Panc1 (cell line): ENCODE results near the gene ATP6V1B1. TPM values are rescaled to one million over a fixed set of nuclear protein-coding genes. Genes with fewer than 3 reads are reported as not detected.

ENCODE experiments used
- ATAC-seq: fragments of 200-7000 bp; cut with Tn5 transposase; 2 replicates; pipeline ENCODE4 v1.9.1; 2020; ENCODE audit warnings: mild to moderate bottlenecking, moderate library complexity
- BruUV-seq: library from RNA; stranded (reverse); fragments of 400-500 nt; replicated peaks from 2 replicates; lab custom pipeline; 2021; lab: Mats Ljungman, UMichigan
- CTCF ChIA-PET: fragments of 300-600 bp; sonication (Branson Sonifier 250); formaldehyde crosslinking; loops from one replicate; lab custom pipeline; 2022; ENCODE audit warnings: antibody characterized with exemption; lab: Charles Lee
- POLR2A ChIA-PET: fragments of 300-600 bp; sonication (Branson Sonifier 250); formaldehyde crosslinking; loops from one replicate; lab custom pipeline; 2022; ENCODE audit warnings: antibody characterized with exemption; lab: Charles Lee
- DNase-seq: peaks from one replicate; pipeline ENCODE4 v3.0.0-alpha.2; 2010; ENCODE audit warnings: low read depth, low spot score
- H3K27ac ChIP-seq: 2 replicates; pipeline ENCODE4 v1.5.1; 2011; ENCODE audit warnings: mild to moderate bottlenecking, low read length, inconsistent platforms
- H3K27me3 ChIP-seq: fragments of 200-500 bp; sonication (Bioruptor generic); 2 replicates; pipeline ENCODE4 v1.6.0; 2014; ENCODE audit warnings: low read length, inconsistent platforms; ENCODE audit not compliant: control insufficient read depth, insufficient read depth
- H3K36me3 ChIP-seq: fragments of 200-500 bp; sonication (Bioruptor generic); 2 replicates; pipeline ENCODE4 v1.5.1; 2014; ENCODE audit warnings: inconsistent platforms, mild to moderate bottlenecking, low read length, moderate library complexity; ENCODE audit not compliant: control insufficient read depth, insufficient read depth
- H3K4me1 ChIP-seq: 2 replicates; pipeline ENCODE4 v1.5.1; 2011; ENCODE audit warnings: inconsistent platforms, mild to moderate bottlenecking, low read length, moderate library complexity; ENCODE audit not compliant: control insufficient read depth, insufficient read depth
- H3K4me3 ChIP-seq, 2 experiments: 2 replicates each; pipeline ENCODE4 v1.5.1; 2011 to 2012; ENCODE audit warnings: low read depth in 2 of 2, low read length in 2 of 2, mild to moderate bottlenecking in 2 of 2, inconsistent platforms in 1 of 2, moderate library complexity in 1 of 2
- H3K9me3 ChIP-seq: fragments of 200-500 bp; sonication (Bioruptor generic); 2 replicates; pipeline ENCODE4 v1.5.1; 2014; ENCODE audit warnings: low read depth, mild to moderate bottlenecking, inconsistent platforms, low read length, moderate library complexity; ENCODE audit not compliant: control insufficient read depth, insufficient read depth
- CTCF ChIP-seq: fragments of 450-650 bp; IDR thresholded peaks from 2 replicates; pipeline ENCODE4 v1.5.1; 2017; ENCODE audit warnings: mild to moderate bottlenecking
- POLR2AphosphoS5 ChIP-seq: IDR thresholded peaks from 2 replicates; pipeline ENCODE4 v1.6.1; 2012; ENCODE audit warnings: mild to moderate bottlenecking, low read depth, low read length, moderate library complexity
- REST ChIP-seq, 2 experiments: IDR thresholded peaks; 2 replicates each; pipeline ENCODE4 v1.6.1; 2011 to 2012; ENCODE audit warnings: low read depth in 2 of 2, control low read depth in 1 of 2, low read length in 1 of 2, mild to moderate bottlenecking in 1 of 2, moderate library complexity in 1 of 2; ENCODE audit not compliant: insufficient read depth in 1 of 2
- SIN3A ChIP-seq: IDR thresholded peaks from 2 replicates; pipeline ENCODE4 v1.6.1; 2012; ENCODE audit warnings: low read depth, mild to moderate bottlenecking, low read length, moderate library complexity, borderline replicate concordance; ENCODE audit not compliant: insufficient read depth
- TCF7L2 ChIP-seq: IDR thresholded peaks from 2 replicates; pipeline ENCODE4 v1.6.1; 2011; ENCODE audit warnings: mild to moderate bottlenecking, low read depth, low read length, inconsistent platforms
- in situ Hi-C: cut with HindIII; loops from 2 replicates; pipeline ENCODE4 v1.10.0; 2016; ENCODE audit warnings: low sequenced_read_pairs, low pct_unique_long_range_greater_than_20kb
- intact Hi-C: fragments of 100-400 bp; cut with micrococcal nuclease; formaldehyde crosslinking; loops from one replicate; pipeline ENCODE4 v1.10.0; 2022; ENCODE audit not compliant: unreplicated experiment
- total RNA-seq: library from RNA; stranded (reverse); gene quantifications from one replicate; pipeline ENCODE4 v1.2.1, GENCODE V29; 2021; ENCODE audit not compliant: unreplicated experiment

Gene ATP6V1B1
- total RNA-seq, 1 experiment from 2014 or later, result 0.18 TPM

GRCh38 chr2:70920367-70920715 lies 15.4 kb upstream of the ATP6V1B1 start:
- Histone ChIP-seq H3K9me3 (no peaks in the 10 kb centered on the region), H3K36me3 (no peaks in the 10 kb centered on the region), H3K27ac (no peak overlapping the region), H3K27me3 (no peaks in the 10 kb centered on the region), H3K4me3 (no peak overlapping the region), H3K4me1 (no peaks in the 10 kb centered on the region)
- ATAC-seq (0 out of 2 replicates have a peak, but pooled peaks have one; percentile 8), DNase-seq (no peak)
- TF ChIP-seq SIN3A (no peak), POLR2AphosphoS5 (no peak), CTCF (no peak), TCF7L2 (no peak), REST (IDR thresholded peaks at IDR 0.05; ENCODE audit: insufficient read depth in 1 of 2, low read depth in 2 of 2, low read length in 1 of 2) (no peak)
- ChIA-PET POLR2A (no interaction called here), CTCF (interaction anchor here (0.8 to 1.0 kb wide), 5 partner anchors 15 to 150 kb away, joined by 3 to 5 read pairs (median 4); no protein-coding TSS in a partner anchor)
- intact Hi-C loops, result loop anchor here (2.0 kb wide), 1 partner anchor 50 kb away; no protein-coding TSS in a partner anchor
- in situ Hi-C loops, result no loop called here
- BruUV-seq, result no TSS peak

GRCh38 chr2:70921031-70921430 lies 14.7 kb upstream of the ATP6V1B1 start:
- CTCF ChIA-PET, result interaction anchor here (0.8 kb wide), 1 partner anchor 149 kb away, joined by 5 read pairs; no protein-coding TSS in a partner anchor
- intact Hi-C loops, result loop anchor here (2.0 kb wide), 1 partner anchor 50 kb away; no protein-coding TSS in a partner anchor
- Histone ChIP-seq H3K4me3 (no peak overlapping the region), H3K27ac (no peak overlapping the region), H3K36me3 (no peaks in the 10 kb centered on the region), H3K27me3 (no peaks in the 10 kb centered on the region), H3K9me3 (no peaks in the 10 kb centered on the region), H3K4me1 (no peaks in the 10 kb centered on the region)
- no peak for TF ChIP-seq TCF7L2
- TF ChIP-seq SIN3A, result no peak
- no peak for TF ChIP-seq CTCF
- TF ChIP-seq REST (IDR thresholded peaks at IDR 0.05; ENCODE audit: insufficient read depth in 1 of 2, low read depth in 2 of 2, low read length in 1 of 2), result no peak
- TF ChIP-seq POLR2AphosphoS5, result no peak
- DNase-seq (no peak), ATAC-seq (no peak)
- POLR2A ChIA-PET, result no interaction called here
- in situ Hi-C loops, result no loop called here
- no TSS peak for BruUV-seq
